ENCODE data around the gene CROCC.

CROCC gene

DNA sequence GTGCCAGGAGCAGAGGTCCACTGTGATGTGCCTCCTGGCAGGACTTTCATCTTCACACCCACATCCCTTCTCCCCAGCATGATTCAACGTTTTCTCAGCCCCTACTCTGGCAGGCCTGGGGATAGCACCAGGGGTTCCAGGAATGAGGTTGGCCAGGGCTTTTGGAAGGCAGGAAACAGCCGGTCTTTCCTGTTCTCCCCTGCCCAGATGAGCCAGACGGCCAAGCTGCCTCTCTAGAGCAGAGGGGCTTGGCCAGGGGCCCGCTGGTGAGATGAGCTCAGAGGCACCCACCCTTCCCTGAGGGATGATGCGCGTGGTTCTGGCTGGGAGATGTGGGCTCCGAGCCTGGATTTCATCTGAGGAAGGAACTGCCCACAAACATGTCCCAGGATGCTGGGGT is 63.0 kb downstream of the CROCC start:
- no peak for DNase-seq (ENCODE audit: low read depth)

DNA sequence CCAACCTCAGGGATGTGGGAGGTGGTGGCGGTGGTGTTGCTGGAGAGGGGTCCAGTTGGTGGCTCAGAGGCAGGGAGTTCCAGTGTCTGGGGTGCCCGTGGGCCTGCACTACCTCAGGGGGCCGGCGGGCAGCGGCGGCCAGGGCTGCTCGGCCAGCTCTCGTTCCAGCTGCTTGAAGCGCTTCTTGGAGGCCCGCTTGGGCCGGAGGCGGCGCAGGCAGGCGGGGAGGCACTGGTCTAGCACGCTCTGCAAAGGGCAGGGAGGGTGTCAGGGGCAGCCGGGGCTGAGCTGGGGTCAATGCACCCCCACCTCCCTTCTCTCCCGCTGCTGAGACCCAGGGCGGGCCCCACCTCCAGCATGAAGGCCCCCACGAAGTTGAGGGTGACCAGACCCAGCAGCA is 64.4 kb downstream of the CROCC start:
- no peak for DNase-seq (ENCODE audit: low read depth)

DNA sequence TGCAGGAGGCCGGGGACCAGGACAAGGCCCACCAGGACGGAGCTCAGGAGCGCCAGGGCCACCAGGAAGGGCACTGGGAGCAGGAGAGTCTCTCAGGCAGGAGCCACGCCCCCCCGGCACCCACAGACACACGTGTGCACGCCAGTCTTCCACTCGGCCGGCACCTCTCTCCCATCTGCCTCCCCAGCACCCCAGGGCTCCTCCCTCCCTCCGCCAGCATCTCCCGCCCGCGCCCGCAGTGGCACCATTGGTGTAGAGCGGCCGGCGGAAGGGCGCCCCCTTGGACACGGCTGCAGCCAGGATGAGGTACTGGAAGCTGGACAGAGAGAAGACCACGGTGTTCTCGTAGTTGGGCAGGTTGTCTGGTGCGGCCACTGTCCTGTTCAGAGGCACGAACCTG is 64.8 kb downstream of the CROCC start:
- no peak for DNase-seq (ENCODE audit: low read depth)

DNA sequence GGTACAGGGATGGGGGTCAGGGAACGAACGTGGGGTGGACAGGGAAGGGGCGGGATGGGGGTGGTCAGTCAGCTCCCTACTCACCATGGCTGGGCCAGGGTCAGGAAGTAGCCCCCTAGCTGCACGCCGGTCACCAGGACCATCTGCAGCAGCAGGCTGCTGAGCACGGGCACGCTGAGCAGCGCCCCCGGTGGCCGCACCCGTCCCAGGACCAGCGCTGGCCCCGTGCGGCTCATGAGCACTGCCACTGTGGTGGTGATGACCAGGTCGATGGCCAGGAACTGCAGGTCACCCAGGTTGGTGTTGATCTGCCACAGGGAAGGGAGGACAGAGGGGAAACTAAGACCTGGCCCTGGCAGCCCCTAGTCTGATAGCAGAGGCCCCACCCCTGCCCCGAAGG is 65.2 kb downstream of the CROCC start:
- DNase-seq (ENCODE audit: low read depth): no peak

DNA sequence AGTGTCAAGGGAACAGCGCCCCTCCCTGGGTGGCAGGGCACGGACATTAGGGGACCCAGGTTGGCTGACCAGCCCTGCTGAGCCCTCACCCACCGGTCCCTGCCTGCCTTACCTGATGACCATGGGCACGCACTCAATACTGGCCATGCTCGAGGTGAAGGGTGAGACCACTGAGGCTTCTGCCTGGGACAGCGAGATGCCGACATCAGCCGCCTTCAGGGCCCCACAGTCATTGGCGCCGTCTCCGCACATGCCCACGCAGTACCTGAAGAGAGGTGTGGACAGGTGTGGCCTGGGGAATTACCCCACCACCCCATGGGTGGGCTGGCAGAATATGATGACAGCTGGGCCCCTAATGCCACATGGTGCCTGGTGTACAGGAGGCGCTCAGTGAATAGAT is 66.5 kb downstream of the CROCC start:
- DNase-seq (ENCODE audit: low read depth): no peak

DNA sequence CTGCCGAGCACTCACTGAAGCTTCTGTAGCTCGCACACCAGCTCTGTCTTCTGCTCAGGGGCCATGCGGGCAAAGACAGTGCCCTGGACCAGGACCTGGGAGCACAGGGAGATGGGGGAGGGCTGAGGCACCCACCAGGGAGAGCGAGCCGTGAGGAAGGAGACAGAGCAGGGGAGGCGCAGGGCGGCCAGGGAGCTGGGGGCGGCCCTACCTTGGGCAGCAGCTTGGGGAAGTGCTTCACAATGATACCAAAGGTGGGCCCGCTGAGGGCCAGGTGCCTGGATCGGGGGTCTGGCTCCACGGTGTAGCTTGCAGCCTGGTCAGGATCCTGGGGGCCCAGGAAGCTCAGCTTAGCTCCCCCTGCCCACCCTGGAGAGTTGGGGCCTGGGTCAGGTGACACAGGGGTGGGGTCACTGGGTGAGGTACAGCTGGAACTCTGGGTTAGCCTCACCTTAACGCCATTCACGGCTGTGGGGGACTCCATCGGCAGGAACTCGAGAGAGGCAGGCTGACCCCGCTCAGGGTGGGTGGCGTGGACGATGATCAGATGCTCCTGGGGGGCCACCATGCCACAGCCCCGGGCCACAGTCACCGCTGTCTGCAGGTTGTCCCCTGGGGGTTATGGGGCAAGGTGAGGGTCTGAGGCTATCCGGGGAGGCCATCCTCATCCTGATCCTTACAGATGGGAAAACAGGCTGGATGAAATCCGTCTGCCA is 68.1 kb downstream of the CROCC start:
- DNase-seq (ENCODE audit: low read depth): no peak

DNA sequence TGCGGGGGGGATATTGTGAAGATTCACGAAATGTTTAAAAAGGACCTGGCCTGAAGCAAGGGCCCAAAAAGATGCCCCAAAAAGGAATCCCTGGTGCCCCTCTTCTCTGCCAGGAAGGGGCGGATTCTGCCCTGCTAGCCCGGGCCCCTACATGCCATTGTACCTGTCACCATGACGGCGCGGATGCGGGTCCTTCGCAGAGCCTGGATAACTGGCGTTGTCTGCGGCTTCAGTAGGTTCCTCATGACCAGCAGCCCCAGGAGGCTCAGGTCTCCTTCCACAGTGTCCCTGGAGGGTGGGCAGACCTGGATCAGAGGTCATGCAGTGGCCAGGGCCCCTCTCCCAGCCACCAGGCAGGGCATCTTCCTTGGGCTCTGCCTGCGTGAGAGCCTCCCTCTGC is 69.8 kb downstream of the CROCC start:
- DNase-seq (ENCODE audit: low read depth): no peak

DNA sequence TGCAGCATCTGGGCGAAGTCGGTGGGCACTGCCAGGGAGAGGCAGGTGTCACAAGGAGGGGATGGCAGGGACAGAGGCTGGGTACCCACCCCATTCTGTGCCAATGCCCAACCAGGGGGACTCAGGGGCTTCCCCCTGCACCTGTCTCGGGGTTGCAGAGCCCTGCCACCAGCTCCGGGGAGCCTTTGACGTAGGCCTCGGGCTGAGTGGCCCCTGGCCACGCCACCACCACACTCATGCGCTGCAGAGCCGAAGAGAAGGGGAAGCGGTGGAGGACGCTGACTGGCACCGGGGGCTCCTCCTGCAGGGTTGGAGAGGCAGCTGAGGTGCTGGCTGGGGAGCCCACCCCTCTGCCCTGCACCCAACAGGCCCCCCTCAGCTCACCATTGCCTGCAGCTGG is 70.4 kb downstream of the CROCC start:
- no peak for DNase-seq (ENCODE audit: low read depth)

DNA sequence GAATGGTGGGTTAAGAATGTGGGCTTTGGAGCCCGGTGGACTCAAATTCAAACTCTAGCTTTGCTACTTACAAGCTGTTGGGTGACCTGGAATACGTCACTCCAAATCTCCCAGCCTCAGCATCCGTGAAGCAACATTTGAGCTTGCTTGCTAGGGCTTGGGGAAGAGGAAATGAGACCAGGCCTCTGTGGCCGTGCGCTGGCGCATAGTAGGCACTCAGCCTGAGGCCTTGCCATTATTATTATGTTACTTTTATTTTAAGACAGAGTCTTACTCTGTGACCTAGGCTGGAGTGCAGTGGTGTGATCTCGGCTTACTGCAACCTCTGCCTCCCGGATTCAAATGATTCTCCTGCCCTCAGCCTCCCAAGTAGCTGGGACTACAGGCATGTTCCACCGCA is 70.9 kb downstream of the CROCC start:
- no peak for DNase-seq (ENCODE audit: low read depth)

DNA sequence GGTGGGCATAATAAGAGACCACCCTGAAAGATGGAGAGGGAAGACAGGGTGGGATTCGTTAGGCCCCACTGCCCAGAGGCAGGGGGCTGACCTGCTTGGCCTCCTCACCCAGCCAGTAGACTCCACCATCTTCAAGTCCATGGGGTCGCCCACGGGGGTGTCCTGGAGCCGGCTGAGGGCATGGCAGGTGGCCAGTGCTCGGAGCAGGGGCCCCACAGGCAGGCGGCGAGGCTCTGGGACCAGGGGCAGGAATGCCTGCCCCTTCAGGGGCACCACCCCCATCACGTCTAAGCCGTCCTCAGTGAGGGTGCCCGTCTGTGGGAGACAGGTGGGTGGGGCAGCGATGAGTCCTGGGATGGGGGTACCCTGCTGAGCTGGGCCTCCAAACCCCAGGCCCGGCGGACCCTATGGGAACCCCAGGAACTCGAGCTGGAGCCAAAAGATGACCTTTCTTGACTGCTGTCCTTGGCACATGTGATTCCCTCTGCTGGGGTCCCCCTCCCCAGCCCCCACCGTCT is 71.8 kb downstream of the CROCC start:
- no peak for DNase-seq (ENCODE audit: low read depth)

DNA sequence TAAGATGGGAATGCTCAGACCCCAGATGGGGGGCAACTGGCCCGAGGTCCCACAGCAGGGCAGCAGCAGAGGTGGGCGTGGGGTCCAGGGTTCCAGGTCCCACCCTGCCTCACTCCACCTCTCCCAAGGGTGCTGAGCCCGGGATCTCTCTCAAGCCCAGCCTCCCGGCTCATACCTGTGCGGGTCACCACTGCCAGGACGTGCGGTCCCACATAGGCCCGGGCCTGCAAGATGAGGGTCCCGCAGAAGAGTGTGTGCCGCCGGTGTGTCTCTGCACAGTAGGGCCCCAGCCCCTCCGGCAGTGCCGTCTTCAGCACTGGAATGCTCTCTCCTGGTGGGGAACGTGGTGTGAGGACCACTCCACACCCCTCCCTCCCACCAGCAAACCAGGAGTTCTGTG is 75.1 kb downstream of the CROCC start:
- no peak for DNase-seq (ENCODE audit: low read depth)

DNA sequence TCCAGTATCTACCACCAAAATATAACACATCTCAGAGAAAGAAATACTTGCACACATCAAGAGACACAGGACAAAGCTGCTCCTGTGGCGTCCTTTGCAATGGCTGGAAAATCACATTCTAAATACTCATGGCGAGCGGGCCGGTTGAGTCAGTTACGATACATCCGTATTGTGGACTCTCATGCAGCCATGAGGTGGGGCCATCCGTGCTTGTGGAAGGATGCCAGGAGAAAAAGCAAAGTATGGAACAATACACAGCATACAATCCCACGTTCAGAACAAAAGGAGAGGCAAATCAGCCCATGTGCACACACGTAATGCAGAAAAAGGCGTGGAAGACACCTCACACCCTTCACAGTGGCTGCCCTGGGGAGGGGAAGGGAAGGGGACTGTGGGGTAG is 76.9 kb downstream of the CROCC start:
- no peak for DNase-seq (ENCODE audit: low read depth)

DNA sequence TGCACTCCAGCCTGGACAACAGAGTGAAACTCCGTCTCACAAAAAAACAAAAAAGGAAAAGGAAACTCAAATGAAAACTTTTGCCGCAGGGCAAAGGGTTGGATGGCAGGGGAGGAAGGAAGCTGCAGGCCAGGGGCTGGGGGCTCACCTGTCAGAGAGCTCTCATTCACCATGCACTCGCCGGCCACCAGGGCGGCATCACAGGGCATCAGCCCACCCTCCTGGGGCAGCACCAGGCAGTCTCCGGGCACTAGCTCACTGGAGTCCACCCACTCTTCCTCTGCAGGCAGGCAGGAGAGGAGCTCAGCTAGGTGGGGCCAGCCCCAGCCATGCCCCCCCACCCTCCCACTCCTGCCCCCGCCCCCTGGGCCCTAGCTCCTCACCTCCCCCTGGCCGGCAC is 78.1 kb downstream of the CROCC start:
- DNase-seq (ENCODE audit: low read depth): no peak

DNA sequence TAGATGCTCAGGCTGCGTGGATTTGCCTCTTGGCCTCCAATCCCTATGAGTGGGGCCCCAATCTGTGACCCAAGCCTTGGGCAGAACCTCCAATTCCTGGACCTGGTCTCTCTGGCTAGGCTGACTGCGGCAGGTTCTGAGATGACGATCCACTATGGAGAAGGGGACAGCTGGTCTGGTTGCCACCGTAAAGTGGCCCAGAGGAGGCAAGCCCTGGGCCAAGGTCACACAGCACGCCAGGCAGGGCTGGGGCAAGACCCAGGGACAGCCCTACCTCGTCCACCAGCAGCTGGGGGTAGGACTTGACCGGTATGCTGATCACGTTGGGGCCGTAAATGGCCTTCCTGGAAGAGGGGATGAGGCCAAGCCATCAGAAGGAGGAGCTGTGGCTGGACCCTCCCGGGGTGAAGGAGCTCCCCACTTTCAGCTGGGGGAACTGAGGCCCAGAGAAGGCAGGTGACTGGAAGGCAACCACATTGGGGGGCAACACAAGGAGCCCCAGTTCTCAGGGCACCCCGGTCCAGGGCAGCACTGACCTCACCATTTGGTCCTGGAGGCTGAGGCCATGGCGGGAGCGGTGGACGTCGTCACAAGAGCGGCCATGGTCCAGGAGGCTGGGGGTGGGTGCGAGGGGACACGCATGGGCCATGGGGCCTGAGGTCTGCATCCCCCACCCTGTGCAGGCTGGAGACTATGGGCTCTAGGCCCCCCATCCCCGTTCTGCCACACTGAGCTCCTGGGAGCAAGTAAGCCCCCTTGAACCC is 80.2 kb downstream of the CROCC start:
- no peak for DNase-seq (ENCODE audit: low read depth)

DNA sequence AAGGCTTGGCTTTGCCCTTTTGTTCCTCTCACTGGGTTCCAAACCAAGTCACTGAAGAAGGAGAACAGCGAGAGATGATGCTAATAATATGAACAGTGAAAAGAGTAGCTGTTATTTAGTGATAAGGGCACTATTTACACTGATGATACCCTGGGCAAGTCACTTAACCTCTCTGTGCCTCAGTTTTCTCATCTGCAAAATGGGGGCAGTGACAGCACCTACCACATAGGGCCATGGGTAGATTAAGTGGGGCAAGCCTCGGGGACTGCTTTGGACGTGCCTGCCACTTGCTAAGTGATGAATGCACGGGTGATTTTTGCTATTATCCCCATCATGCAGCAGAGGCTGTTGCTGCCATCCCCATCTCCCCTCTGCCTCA is 80.8 kb downstream of the CROCC start:
- DNase-seq (ENCODE audit: low read depth): no peak

DNA sequence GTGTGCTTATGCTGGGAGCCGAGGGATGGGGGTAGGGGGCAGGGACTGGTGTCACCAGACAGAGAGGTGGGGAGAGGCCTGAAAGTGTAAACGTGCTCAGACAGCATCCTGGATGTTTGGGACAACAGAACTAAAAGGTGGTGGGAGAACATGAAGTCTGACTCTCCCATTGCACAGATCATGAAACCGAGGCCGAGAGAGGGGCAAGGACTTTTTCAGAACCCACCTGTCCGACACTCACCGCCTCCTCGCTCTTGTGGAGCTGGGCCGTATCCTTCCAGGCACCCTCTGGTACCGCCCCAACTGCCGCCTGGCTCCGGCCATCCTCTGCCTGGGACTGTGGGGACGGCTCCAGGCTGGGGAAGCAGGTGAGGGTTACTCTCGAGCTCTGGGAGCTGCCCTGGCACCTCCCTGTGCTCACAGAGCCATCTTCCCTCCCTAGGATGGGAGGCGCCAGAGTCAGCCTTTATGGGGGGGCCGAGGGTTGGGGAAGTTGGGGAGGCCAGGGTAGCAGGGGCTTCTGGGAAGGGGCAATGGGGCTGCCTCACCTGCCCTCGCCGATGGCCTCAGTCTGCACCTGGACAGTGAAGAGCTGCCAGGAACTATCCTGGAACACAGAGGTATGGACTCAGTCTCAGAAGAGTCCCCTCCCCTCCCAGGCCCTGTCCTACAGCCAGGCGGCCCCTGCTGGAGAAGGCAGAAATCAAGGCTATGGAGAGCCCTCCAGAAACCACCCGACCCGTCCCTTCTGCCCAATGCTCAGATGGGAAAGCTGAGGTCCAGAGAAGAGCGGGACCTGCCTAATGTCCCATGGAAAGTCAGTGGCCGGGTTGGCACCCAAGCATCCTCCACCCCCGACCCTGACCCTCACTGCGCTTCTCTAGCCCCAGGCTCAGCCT is 83.0 kb downstream of the CROCC start:
- DNase-seq (ENCODE audit: low read depth): no peak

DNA sequence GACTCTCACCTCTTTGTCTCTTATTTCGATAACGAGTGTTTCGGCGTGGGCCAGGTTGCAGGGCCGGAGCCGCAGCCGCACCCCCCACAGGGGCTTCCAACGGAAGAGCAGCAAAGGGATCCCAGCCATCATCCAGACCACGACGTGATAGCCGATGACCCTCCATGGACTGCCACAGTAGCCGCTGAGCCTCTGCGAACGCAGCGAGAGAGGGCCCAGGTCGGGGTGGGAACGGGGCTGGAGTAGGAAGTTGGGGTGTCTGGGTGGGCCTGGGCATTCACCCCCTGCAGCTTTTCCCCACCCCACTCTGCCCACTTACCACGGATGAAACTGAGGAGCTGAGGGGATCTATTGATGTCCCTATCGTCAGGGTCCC is 83.6 kb downstream of the CROCC start:
- no peak for DNase-seq (ENCODE audit: low read depth)

DNA sequence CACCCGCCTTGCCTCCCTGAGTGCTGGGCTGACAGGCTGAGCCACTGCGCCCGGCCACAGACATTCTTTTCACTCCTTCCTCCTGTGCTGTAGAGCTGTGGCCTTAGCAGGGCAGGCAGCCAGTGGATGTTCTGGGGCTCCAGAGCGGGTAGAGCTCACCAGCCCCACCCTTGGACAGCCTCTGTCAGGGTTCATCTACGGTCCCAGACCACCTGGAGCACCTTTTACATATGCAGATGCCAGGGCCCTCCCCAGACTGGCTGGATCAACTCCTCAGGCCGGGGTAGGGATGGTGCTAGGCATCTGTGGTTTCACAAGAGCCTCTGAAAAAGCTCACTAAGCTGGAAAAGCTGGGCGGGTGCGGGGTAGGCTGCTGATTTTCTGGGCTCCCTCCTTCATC is 85.4 kb downstream of the CROCC start:
- no peak for DNase-seq (ENCODE audit: low read depth)

DNA sequence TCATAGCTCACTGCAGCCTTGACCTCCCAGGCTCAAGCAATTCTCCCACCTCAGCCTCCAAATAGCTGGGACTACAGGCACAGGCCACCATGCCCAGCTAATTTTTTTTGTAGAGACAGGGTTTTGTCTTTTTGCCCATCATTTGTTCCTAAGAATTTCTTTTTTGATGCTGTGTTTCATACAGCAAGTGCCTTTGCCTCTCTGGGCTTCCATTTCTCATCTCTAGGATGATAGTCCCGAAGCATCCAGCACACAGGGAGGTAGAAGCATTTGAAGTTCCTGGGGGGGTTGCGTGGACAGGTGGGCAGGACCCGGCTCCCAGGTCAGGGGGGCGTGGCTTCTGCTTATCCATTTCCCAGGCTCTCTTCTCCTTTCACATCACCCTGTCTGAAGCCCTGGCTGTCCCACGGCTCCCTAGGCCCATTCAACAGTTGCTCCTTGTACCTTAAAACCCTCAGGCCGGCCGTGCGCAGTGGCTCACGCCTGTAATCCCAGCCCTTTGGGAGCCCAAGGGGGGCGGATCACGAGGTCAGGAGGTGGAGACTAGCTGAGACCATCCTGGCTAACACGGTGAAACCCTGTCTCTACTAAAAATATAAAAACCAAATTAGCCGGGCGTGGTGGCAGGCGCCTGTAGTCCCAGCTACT is 86.6 kb downstream of the CROCC start:
- no peak for DNase-seq (ENCODE audit: low read depth)

DNA sequence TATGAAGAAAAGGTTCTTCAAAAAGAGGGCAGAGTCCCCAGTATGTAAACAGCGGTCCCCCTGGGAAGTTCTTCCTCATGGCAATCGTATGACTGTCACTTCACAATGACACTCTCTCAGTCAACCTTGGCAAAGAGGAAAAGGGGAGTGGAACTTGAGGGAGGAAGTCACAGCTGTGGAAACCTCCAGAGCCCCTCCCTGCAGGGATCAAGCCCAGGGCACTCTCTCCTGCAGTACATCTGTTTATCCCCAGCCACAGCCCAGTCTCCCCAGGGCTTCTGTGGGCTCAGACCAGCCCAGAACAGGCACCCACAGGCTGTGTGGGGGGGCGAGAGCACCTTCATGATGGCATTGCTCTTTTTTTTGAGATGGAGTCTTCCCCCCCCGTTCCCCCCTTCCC is 88.0 kb downstream of the CROCC start:
- DNase-seq (ENCODE audit: low read depth): no peak

DNA sequence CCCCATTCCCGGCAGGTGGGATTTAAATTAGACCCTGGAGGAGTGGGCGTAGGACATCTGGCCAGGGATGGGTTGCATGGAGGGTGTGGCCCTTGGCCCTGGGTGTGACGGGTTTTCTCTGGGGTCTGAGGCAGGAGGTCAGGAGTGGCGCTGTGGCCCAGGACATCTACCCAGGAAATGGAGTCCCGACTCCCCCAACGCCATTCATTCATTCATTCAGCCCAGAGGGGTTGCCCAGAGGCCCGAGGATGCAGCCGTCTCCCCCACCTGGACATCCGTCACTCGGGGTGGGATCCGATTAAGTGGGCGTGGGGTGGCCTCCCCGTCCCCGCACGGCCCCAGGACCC is 89.3 kb downstream of the CROCC start:
- DNase-seq (ENCODE audit: low read depth): no peak
